GM18517 (cell line): ENCODE results near the gene MPND.
"Not testable (repeated sequence)": the region's sequence is repeated elsewhere in the genome, so short reads cannot be mapped to it uniquely, and the experiment has no call there.

Source experiments
- ATAC-seq: cut with Tn5 transposase; IDR thresholded peaks from one replicate; pipeline ENCODE4 v1.9.1; 2021; ENCODE audit warnings: mild to moderate bottlenecking, moderate library complexity; ENCODE audit not compliant: unreplicated experiment

The MPND gene

DNA sequence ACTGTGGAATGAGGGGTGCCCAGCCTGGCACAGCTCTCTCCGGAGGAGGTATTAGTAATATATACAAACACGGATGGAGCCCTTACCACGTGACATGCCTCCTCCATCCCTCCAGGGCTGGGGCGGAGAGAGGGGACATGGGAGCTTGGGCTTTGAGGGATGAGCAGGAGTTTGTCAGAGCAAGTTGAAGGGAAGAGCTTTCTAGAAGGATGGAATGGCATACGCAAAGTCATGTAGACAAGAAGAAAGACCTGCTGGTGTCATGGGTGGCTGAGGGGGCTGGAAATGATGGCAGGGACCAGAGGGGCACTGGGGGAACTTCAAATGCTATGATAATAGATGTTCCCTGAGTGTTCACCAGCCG is 2.6 kb downstream of the MPND start:
- ATAC-seq: no peak

DNA sequence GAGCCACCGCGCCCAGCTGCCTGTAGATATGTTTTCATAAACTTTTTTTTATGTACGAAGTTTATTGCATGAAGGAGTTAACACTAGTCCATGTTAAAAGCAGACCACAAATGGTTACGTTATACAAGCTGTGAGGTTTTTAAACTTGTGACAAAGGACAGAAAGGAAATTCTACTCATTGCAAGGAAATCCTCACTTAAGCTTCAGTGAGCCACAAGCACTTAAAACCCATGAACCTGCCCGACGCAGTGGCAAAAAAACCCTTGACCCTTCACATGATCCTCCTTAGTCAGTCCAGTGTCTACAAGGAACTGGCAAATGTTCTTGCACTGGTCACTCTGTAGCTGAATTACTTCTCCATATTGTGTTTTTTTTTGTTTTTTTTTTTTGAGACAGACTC is 4.2 kb downstream of the MPND start:
- ATAC-seq: no peak

DNA sequence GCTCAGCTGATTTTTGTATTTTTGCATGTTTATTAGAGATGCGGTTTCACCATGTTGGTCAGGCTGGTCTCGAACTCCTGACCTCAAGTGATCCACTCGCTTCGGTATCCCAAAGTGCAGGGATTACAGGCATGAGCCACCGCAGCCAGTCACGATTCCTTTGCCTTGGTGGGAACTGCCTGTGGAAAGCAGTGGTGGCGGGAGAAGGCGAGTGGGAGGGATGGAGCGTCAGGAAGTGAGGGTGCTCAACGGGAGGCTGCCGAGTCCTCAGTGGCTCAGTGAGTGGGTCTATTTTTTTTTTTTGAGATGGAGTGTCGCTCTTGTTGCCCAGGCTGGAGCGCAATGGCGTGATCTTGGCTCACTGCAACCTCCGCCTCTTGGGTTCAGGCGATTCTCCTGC is 5.9 kb downstream of the MPND start:
- not testable (repeated sequence) for ATAC-seq

DNA sequence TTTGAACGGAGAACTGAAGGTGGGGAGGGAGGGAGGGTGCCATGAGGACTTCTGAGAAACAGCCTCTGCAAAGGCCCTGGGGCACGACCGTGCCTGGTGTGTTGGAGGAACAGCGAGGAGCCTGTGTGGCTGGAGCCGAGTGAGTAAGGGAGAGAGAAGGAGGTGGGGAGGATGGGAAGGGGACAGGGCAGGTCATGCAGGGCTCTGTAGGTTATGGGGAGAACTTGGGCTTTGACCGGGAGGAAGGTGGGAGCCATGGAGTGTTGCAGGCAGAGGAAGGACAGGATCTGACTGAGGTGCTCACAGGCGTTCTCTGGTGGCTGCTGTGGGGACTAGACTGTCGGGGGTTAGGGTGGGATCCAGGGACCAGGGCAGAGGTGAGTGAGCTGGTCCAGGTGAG is 6.7 kb downstream of the MPND start:
- no peak for ATAC-seq

DNA sequence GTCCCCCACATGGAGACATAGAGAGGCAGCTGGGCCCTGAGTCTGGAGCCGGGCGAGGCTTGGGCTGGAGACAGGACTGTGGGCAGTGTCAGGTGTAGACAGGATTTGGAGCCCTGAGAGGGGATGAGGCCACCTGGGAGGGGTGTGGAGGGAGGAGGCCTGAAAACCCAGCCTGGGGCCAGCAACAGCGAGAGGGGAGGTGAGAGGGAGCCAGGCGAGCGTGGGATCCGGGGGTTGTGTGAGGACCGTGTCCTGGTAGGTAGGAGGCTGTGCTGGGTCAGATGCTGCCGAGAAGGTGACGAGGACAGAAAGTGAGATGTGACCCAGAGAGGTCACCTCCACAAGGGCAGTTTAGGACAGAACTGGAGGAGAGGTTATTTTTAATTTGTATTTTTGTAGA is 7.4 kb downstream of the MPND start:
- no peak for ATAC-seq

DNA sequence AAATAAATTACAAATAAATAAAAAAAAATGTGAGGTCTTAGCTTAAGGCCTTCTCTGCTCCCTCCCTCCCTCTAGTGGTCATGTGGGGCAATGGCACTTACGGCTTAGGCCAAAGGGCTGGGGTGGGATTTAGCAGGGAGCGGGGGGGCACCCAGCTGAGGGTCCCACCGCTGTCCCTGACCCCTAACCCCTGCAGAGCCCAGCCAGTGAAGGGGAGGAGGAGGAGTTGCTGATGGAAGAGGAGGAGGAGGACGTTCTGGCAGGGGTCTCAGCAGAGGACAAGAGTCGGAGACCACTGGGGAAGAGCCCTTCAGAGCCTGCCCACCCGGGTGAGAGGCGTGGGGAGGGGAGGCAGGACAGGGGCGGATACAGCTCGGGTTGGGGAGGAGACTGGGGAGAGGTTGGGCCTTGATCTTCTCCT is 9.3 kb downstream of the MPND start:
- no peak for ATAC-seq

DNA sequence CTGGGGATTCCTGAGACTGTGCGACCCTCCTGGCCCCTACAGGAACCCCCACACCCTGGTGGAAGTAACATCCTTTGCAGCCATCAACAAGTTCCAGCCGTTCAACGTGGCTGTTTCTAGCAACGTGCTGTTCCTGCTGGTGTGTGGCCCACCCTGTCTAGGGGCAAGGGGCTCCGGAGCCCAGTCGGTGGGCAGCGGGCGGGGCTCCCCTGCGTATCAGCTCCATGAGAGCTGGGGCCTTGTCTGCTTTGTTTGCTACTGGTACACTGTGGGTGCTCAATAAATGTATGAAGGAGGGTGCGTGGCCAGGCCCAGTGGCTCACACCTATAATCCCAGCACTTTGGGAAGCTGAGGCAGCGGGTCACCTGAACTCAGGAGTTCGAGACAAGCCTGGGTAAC is 10.9 kb downstream of the MPND start:
- ATAC-seq: no peak

DNA sequence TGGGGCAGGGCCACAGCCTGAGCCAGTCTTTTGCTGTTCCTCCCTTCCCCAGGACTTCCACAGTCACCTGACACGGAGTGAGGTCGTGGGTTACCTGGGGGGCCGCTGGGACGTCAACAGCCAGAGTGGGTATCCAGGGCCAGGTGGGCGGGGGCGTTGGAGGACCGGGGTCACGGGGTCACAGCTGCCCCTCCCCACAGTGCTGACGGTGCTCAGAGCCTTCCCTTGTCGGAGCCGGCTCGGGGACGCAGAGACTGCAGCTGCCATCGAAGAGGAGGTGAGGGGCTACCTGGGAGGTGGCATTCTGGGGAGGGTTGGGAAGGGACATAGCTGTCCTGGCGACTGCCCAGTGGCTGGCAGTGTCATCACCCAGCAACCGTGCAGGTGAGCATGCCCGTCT is 11.5 kb downstream of the MPND start:
- ATAC-seq: no peak

DNA sequence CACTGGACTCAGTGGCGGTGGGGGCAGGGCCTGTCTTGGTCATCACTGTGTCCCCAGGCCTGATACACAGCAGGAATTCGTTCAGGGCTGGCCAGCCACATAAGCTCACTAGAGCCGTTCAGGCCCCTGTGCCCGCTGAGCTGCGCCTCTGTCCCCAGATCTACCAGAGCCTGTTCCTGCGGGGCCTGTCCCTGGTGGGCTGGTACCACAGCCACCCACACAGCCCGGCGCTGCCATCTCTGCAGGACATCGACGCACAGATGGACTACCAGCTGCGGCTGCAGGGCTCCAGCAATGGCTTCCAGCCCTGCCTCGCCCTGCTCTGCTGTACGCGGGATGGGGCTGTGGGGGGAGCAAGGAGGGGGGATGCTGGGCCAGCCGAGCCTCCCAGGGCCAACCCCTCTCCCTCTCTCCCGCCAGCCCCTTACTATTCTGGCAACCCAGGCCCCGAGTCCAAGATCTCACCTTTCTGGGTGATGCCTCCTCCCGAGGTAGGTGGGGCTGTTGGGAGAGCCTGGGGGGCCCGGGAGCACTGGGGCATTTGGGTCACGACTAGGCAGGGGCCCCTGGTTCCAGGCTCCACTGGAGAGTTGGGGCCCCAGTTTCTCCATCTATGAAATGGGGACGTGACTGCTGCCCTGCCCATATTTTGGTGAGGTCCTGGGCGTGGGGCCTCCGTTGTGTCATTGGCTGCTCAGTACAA is 13.9 kb downstream of the MPND start:
- no peak for ATAC-seq

DNA sequence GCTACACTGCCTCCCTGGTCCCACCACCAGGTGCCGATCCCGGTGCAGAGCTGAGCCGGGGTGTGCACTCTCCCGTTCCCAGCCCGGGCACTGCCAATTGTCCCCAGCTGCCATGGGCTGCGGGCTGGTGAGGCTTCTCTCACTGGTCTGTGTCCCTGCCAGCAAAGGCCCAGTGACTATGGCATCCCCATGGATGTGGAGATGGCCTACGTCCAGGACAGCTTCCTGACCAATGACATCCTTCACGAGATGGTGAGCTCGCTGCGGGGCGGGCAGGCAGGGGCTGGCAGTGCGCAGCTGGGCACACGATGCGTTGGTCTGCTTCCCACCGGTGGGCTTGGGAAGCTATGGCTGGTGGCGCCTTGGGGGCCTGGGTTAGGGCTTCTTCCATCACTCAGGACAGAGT is 14.6 kb downstream of the MPND start:
- ATAC-seq: no peak

DNA sequence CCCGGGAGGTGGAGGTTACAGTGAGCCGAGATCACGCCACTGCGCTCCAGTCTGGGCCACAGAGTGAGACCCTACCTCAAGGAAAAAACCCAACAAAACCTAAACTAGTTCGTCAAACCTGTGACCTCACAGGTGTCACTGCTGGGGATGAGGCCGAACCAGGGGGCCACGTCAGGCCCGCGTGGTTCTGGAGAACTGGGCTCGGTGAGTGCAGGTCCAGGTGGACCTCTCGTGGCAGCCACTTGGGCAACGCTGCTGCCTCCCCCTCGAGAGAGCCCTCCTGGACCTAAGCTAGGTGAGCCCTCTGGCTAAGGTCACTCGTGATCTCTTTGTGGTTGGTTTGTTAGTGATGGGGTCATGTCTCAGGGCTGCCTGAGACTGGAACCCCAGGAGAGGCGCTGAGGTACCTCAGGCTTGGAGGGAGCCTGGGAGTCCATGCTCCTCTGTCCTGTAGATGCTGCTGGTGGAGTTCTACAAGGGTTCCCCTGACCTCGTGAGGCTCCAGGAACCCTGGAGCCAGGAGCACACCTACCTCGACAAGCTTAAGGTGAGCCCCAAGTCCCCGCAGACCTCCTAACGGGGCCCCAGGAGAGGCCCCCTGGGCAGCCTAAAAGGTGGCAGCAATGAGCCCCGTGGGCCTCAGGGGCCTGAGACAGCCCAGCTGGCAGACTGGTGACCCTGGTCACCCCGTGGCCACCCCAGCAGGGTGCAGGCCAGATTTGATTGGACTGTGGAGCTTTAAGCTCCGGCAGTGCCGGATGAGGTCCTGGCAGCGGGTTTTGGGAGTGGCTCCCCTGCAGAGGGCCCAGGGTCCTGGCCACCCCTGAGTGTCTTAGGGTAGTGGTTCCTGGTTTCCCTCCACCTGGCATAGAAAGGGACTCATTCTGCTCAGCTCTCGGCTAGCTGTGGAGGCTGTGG is 15.6 kb downstream of the MPND start:
- ATAC-seq: no peak

DNA sequence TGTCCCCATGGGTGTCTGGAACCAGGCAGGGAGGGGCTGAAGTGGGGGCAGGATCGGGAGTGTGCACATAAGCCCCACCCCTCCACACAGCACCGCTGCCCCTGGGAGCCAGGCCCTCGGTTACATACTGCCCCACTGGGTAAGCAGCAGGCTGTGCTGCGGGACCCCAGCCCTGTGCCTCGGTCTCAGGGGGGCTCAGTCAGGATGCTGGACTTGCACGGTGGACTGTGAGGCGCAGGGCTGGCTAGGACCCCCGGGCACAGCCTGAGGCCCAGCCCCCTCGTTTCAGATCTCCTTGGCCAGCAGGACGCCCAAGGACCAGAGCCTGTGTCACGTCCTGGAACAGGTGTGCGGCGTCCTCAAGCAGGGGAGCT is 16.3 kb downstream of the MPND start:
- no peak for ATAC-seq

DNA sequence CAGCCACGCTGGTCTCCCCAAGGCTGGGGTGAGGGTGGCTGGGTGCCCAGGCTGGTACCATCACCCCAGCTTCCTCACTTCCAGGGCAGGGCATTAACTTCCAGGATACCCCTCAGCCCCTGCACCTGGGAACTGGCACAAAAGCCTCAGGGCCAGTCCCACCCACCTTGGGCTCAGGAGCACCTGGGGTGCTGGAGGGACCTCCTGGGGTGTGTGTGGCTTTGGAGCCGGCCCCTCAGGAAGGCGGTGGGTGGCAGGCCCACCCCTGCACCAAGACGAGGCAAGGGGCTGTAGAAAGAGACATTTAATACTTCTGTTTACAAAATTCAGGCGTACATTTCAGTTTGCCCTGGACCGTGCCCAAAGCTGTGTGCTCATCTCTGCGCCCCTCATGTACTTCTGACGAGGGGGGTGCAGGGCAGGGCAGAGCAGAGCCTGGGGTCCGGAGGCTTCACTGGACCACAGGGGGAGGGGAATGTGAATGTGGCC is 16.8 kb downstream of the MPND start:
- ATAC-seq: no peak

DNA sequence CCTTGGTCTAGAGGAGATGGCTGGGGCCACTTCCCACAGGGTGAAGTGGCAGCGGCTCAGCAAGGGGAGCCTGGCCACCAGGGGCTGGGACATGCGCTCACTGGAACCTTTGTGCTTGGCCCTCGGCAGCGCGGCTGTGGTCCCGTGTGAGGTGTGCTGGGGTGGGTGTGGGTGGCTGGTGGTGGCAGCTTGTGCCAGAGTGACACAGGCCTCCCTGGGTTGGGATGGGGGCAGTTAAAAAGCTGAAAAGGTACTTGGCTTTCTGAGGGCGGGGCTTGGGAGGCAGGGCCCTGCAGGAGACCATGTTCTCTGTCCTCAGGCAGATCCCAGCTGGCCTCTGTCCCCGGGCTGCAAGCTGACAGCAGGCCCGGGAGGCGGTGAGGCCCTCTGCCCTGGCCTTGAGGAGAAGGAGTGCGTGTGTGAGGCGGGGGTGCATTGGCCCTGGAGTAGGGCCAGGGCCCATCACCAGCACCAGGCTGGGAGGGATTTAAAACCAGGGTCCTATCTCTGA is 17.3 kb downstream of the MPND start:
- ATAC-seq: no peak

DNA sequence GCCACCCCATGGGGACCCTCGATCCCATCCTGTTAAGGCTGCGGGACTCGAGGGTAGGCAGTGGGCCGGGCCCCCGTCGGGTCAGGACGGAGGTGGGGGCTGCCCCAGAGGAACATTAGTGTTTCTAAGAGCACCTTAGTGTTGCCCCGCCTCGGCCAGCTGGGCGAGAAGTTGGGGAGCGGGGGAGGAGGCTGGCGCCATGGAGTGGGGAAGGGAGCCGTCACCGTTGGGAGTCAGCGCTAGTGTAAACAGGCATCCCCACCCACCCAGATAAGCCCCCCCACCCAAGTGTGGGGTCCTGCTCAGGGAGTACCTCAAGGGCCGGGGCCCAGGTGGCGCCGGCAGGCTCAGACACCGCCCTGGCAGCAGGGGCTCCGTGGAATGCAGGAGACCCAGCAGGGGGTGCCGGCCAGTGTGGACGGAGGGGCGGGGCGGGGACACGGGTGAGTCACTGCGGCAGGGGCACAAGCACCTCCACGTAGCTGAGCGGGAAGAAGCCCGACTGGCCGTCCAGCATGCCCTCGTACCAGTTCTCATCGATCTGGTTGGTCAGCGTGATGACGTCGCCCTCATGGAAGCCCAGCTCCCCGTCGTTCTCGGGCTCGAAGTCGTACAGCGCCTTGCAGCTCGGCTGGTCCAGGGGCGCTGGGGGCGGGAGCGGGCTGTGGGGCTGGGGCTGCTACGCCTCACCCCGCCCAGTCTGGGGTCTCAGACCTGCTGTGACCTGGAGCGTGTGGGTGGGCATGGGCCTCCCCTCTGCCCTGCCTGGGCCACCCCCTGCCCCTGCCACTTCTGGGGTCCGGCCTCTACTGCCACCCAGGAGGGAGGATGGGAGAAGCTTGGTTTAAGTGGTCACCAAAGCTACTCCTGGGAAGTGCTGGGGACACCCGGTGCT is 18.0 kb downstream of the MPND start:
- ATAC-seq: no peak

DNA sequence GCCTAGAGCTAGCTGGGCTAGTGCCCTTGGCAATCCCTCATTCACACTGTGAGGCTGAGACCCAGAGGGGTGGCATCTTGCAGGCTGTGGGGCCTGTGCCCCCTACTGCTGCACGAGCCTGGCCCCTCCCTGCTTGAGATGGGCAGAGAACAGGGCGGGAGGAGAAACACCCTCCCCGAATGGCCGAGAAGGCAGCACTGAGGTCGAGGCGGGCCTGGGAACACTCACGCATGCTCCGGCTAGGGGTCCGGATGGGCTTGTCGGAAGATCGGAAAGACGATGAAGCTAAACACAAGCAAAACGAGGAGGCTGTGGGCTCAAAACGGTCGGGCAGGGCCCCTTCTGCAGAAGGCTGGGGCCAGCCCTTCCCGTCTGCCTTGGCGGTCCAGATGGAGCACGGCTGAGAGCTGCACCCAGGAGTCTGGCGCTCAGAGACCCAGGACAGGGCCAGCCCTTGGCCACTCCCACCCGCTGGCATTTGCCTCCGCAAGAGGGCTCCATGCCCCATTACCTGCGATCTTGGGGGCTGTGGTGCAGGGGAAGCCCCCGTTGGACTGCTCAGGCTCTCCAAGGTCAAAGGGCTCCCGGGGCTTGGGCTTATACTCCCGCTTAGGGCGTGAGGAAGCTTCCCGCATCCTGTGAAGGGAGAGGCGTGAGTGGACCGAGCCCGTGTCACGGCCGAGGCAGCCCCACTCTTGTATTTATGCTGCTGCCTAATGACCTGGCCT is 18.9 kb downstream of the MPND start:
- ATAC-seq: no peak

DNA sequence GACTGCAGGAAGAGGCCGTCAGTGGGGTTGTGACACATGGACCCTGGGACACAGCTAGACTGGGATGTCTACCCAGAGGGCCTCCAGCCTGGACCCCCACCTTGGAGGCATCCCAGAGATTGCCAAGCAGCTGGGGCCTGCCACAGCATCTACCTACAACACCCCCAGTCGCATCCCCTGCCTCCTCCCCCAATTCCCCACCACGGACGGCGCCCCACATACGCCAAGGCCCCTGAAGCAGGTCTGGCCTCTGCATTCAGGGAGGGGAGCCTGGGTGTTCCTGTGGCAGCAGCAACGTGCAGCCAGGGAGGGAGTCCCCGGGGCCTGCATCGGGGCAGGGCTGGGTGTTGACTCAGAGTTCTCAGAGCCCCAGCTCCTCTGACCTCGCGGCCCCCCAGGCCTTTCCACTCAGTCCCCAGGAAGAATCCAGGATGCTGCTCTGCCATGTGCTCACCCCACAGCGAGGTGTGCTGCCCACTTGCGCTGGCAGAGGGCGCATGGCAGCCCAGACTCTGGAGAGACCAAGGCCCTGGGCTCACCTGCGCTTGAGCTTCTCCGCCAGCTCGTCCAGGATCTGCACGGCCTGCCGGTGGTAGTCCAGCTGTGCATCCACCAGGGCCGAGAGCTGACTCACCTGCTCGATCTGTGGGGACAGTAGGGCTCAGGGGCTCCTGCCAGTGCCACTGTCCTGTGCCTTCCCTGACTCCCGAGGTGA is 19.6 kb downstream of the MPND start:
- ATAC-seq: no peak

DNA sequence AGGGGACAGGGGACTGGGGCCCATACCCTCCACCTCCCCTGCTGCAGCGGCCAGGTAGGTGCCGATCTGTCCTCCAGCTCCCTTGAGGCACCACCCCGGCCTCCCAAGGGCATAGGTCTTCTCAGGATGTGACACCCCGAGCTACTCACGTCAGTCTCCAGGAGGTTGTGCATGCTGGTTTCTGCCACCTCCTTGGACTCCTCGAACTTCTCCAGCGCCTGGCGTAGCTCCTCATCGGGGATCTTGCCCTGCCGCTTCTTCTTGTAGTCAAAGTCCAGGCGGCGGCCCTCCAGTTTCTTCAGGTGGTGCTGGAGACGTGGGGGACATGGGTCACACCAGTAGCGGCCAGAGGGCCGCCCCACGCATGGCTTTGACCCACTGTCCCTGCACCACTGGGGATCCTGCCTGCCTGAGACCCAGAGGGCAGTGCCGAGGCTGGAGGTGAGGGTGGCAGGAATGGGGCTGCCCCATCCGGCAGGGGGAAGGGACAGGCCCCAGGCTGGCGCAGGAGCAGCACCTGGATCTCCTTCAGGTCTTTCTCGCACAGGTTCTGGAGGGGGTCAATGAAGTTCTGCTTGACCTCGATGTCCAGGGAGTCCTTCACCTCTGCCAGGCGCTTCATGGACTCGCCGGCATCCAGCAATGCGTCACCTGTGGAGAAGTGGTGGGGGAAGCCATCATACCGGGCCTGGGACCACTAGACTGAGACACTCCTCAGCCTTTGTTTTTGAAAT is 20.4 kb downstream of the MPND start:
- no peak for ATAC-seq

DNA sequence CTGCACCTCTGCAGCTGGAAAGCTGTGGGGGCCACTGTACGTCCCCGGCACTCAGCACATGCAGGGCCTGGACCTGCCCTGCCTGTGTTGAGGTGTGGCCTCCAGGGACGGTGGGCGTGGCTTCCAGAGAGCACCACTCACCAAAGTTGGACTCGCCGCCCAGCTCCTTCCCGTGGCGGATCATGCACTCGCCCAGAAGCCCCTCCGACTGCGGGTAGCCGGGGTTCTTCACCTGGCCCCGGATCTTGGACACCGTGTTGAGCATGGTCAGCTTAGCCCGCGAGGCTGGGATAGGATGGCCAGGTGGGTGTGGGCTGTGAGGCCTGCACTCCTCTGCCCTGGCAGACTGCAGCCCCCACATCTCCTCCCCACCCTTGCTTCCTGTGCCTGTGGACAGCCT is 22.0 kb downstream of the MPND start:
- ATAC-seq: no peak
